Body of pancreas (tissue), 4 donors: Measurements from ENCODE around the gene KLF16. TPM values are rescaled to one million over a fixed set of nuclear protein-coding genes. Genes with fewer than 3 reads are reported as not detected.

ENCODE experiments used
- ATAC-seq: fragments of 150-250 bp; one replicate; pipeline ENCODE4 v1.9.1; 2016
- DNase-seq, 4 donors: peaks; one replicate each; pipeline ENCODE4 v3.0.0-alpha.2; 2019
- H3K27ac ChIP-seq, 4 donors: fragments of 200-600 bp; sonication (generic); 1 replicate in 3 of 4; 2 replicates in 1 of 4; pipeline versions ENCODE4 v1.5.1 to v1.6.1; 2016 to 2019; ENCODE audit warnings: mild to moderate bottlenecking in 1 of 4, mixed read lengths in 1 of 4, moderate library complexity in 1 of 4
- H3K27me3 ChIP-seq, 2 donors: fragments of 200-600 bp; sonication (generic); one replicate each; pipeline ENCODE4 v1.6.0; 2016; ENCODE audit warnings: mild to moderate bottlenecking in 1 of 2
- H3K36me3 ChIP-seq, 2 donors: fragments of 200-600 bp; sonication (generic); replicated peaks in 1 of 2; 2 replicates each; pipeline ENCODE4 v1.5.1; 2016; ENCODE audit warnings: low read depth in 2 of 2; ENCODE audit not compliant: insufficient read depth in 1 of 2
- H3K4me1 ChIP-seq: fragments of 200-600 bp; sonication (generic); one replicate; pipeline ENCODE4 v1.6.0; 2016
- H3K4me3 ChIP-seq, 2 donors: fragments of 200-600 bp; sonication (generic); 1 replicate in 1 of 2; 2 replicates in 1 of 2; pipeline ENCODE4 v1.5.1; 2016 to 2019
- H3K9me3 ChIP-seq, 3 donors: fragments of 200-600 bp; sonication (generic); 1 replicate in 2 of 3; 2 replicates in 1 of 3; pipeline ENCODE4 v1.5.1; 2016
- CTCF ChIP-seq, 7 experiments: fragments of 450-650 bp in 4 of 7; fragments of 200-600 bp in 3 of 7; sonication (generic) in 3 of 7; IDR thresholded peaks; one replicate each; pipeline ENCODE4 v1.5.1; 2016 to 2019; ENCODE audit warnings: antibody characterized with exemption in 7 of 7
- POLR2A ChIP-seq, 3 donors: fragments of 450-650 bp; IDR thresholded peaks; one replicate each; pipeline ENCODE4 v1.6.1; 2016; ENCODE audit warnings: antibody characterized with exemption in 3 of 3, mild to moderate bottlenecking in 2 of 3
- WGBS, 2 donors: methylation state at CpG; one replicate each; pipeline ENCODE4 v1.1.5; 2017; 5-methylcytosine and 5-hydroxymethylcytosine counted together
- intact Hi-C: fragments of 100-400 bp; cut with DNase I; formaldehyde crosslinking; loops from one replicate; pipeline ENCODE4 v1.15.1; 2023
- total RNA-seq, 2 donors: library from RNA; depleted of rRNA; stranded (reverse); fragments of >200 nt; gene quantifications; one replicate each; pipeline ENCODE4 v1.1.0, GENCODE V29; 2016

Gene KLF16
- total RNA-seq, 2 donors from 2014 or later, result 2.3 to 3.6 TPM

DNA sequence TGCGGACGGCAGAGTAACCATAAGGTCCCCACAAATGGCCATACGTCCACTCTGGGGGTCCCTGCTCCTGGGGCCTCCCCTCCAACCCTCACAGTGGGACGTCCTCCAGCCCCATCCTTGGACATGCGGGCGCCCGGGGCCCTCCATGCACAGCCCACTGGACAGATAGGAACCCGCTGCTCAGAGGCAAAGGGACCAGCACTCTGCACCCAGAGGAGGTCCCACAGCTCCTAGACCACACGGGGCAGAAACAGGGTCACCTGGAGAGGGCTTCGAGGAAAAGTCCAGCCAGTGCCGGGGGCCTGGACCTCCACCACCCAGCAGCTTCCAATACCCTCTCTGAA lies 26.2 kb downstream of the KLF16 start:
- Histone ChIP-seq H3K4me1 (peaks cover 51% of the 10 kb centered on the region), H3K27me3 (no peaks in the 10 kb centered on the region), H3K4me3 (no peak overlapping the region), H3K36me3 (no peaks in the 10 kb centered on the region), H3K9me3 (no peaks in the 10 kb centered on the region), H3K27ac (no peak overlapping the region)
- DNase-seq (no peak), ATAC-seq (no peak)
- intact Hi-C loops, result no loop called here
- WGBS, 2 donors, result 47 to 55% methylated on average over 3 to 11 of the region's 11 CpGs
- TF ChIP-seq CTCF (IDR thresholded peaks at IDR 0.05) (no peak), POLR2A (IDR thresholded peaks at IDR 0.05) (no peak)

- DNase-seq (no peak), ATAC-seq (no peak)
- intact Hi-C loops, result no loop called here
- Histone ChIP-seq H3K36me3 (no peaks in the 10 kb centered on the region), H3K27me3 (no peaks in the 10 kb centered on the region), H3K4me3 (no peak overlapping the region), H3K27ac (no peak overlapping the region), H3K9me3 (no peaks in the 10 kb centered on the region), H3K4me1 (peaks cover 45% of the 10 kb centered on the region)
- no peak for TF ChIP-seq CTCF (IDR thresholded peaks at IDR 0.05)
- no peak for TF ChIP-seq POLR2A (IDR thresholded peaks at IDR 0.05)
- WGBS, 2 donors, result 81 to 90% methylated on average over 26 to 27 of the region's 31 CpGs
These were observed 26.7 kb downstream of the KLF16 start for GRCh38 chr19:1836458-1837221.

GRCh38 chr19:1833540-1833939 lies 29.8 kb downstream of the KLF16 start:
- Histone ChIP-seq H3K36me3 (no peaks in the 10 kb centered on the region), H3K4me3 (no peak overlapping the region), H3K4me1 (peaks cover 30% of the 10 kb centered on the region), H3K27me3 (no peaks in the 10 kb centered on the region), H3K27ac (peak overlapping the region in 2 of 4 donors; percentile 4 to 37), H3K9me3 (no peaks in the 10 kb centered on the region)
- ATAC-seq, result peak; percentile 70
- intact Hi-C loops, result no loop called here
- DNase-seq, result peak in 3 of 4 donors; percentile 40 to 58 (median 43)
- TF ChIP-seq CTCF (IDR thresholded peaks at IDR 0.05) (no peak), POLR2A (IDR thresholded peaks at IDR 0.05) (no peak)
- 7 to 34% methylated on average over 5 to 15 of the region's 15 CpGs for WGBS, 2 donors

- H3K36me3 ChIP-seq, result no peaks in the 10 kb centered on the region
- no peak overlapping the region for H3K4me3 ChIP-seq
- 85 to 97% methylated on average over 7 to 22 of the region's 26 CpGs for WGBS, 2 donors
- no peaks in the 10 kb centered on the region for H3K9me3 ChIP-seq
- H3K27me3 ChIP-seq, result no peaks in the 10 kb centered on the region
- TF ChIP-seq POLR2A (IDR thresholded peaks at IDR 0.05) (no peak), CTCF (IDR thresholded peaks at IDR 0.05) (no peak)
- intact Hi-C loops, result no loop called here
- H3K27ac ChIP-seq, result no peak overlapping the region
- DNase-seq, result no peak
- peaks cover 21% of the 10 kb centered on the region for H3K4me1 ChIP-seq
- no peak for ATAC-seq
These were observed 31.2 kb downstream of the KLF16 start for GRCh38 chr19:1832046-1832663.
